ENCODE data around the gene UBAP2.
A peak's percentile ranks its signal among the peaks of the same experiment; 100 is the strongest.
"Not testable (repeated sequence)": the region's sequence is repeated elsewhere in the genome, so short reads cannot be mapped to it uniquely, and the experiment has no call there.

Gene UBAP2

GRCh38 chr9:33993104-33993503 lies 55.6 kb downstream of the UBAP2 start:
- in situ Hi-C loops (cut with MboI; ENCODE audit: low pct_unique_long_range_greater_than_20kb, low sequenced_read_pairs, unreplicated experiment): no loop called here

DNA sequence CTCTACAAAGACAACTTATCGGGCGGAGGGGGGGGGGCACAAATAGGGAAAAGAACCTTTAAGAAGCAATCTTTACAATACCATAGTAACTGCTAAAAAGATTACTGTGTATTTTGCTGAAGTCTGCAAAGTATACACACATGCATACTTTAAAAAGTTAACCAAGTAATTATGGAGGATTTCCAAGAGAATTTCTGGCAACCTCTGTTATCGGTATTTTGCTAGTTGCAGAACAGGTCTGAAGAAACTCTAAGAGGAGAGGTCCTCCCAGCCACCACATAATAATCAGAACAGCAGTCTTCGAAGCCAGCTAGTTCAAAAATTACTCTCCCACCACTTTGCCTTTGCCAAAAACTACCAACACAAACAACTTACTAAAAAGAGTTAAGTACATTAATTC lies 56.1 kb downstream of the UBAP2 start:
- no peak for DNase-seq (ENCODE audit: low spot score)
- in situ Hi-C loops (cut with MboI; ENCODE audit: low pct_unique_long_range_greater_than_20kb, low sequenced_read_pairs, unreplicated experiment): no loop called here
- TF ChIP-seq CTCF (IDR thresholded peaks at IDR 0.05; ENCODE audit: extremely low read depth, insufficient read depth, missing control alignments): no peak

More at GRCh38 chr9:33993104-33993503, 55.6 kb downstream of the UBAP2 start:
- no peak for DNase-seq (ENCODE audit: low spot score)
- TF ChIP-seq CTCF (IDR thresholded peaks at IDR 0.05; ENCODE audit: extremely low read depth, insufficient read depth, missing control alignments): no peak

DNA sequence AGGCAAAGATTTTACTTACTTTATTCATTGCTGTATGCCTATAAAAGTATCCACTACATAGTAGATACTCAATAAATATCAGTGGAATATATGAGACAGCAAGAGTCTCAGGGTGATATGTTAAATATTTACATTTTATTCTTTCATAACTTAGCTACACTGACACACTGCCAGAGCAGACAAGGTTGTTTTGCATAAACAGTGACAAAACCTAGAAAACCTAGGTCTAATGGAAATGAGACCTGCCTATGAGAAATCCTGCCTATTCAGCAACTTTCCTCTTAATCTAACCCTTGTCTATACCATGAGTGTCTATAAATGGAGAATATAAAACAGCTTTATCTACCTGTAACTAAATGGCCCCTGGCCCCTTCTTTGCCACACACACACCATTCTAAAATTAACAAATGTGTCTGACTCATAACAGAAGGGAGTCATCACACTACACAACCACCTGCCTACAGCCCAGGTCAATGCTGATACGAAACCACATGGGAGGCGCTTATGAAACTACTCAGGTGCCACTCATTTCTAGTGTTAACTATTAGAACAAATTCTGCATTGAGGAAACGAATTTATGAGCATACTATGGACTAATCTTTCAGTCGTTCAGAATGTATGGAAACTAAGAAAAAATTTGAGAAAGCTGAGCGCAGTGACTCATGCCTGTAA lies 60.3 kb downstream of the UBAP2 start:
- no peak for TF ChIP-seq CTCF (IDR thresholded peaks at IDR 0.05; ENCODE audit: extremely low read depth, insufficient read depth, missing control alignments)
- DNase-seq (ENCODE audit: low spot score): peak; percentile 77
- in situ Hi-C loops (cut with MboI; ENCODE audit: low pct_unique_long_range_greater_than_20kb, low sequenced_read_pairs, unreplicated experiment): no loop called here

DNA sequence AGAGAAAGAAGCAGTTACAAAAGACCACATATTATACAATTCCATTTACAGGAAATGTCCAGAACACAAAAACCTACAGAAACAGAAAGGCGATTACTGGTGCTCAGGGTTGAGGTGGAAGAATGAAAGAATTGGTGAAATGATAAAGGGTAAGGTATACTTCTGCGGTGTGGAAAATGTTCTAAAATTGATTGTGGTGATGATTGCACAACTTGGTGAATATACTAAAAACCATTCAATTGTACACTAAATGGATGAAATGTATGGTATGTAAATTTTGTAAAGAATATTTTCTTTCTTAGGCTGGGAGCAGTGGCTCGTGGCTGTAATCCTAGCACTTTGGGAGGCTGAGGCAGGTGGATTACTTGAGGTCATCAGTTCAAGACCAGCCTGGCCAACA lies 72.3 kb downstream of the UBAP2 start:
- in situ Hi-C loops (cut with MboI; ENCODE audit: low pct_unique_long_range_greater_than_20kb, low sequenced_read_pairs, unreplicated experiment): no loop called here
- no peak for DNase-seq (ENCODE audit: low spot score)
- TF ChIP-seq CTCF (IDR thresholded peaks at IDR 0.05; ENCODE audit: extremely low read depth, insufficient read depth, missing control alignments): no peak

- no peak for DNase-seq (ENCODE audit: low spot score)
- TF ChIP-seq CTCF (IDR thresholded peaks at IDR 0.05; ENCODE audit: extremely low read depth, insufficient read depth, missing control alignments): no peak
- in situ Hi-C loops (cut with MboI; ENCODE audit: low pct_unique_long_range_greater_than_20kb, low sequenced_read_pairs, unreplicated experiment): no loop called here
Measured at GRCh38 chr9:33972698-33973097, 76.0 kb downstream of the UBAP2 start.

GRCh38 chr9:33964086-33964768 lies 84.5 kb downstream of the UBAP2 start:
- no peak for DNase-seq (ENCODE audit: low spot score)
- in situ Hi-C loops (cut with MboI; ENCODE audit: low pct_unique_long_range_greater_than_20kb, low sequenced_read_pairs, unreplicated experiment): no loop called here
- no peak for TF ChIP-seq CTCF (IDR thresholded peaks at IDR 0.05; ENCODE audit: extremely low read depth, insufficient read depth, missing control alignments)

DNA sequence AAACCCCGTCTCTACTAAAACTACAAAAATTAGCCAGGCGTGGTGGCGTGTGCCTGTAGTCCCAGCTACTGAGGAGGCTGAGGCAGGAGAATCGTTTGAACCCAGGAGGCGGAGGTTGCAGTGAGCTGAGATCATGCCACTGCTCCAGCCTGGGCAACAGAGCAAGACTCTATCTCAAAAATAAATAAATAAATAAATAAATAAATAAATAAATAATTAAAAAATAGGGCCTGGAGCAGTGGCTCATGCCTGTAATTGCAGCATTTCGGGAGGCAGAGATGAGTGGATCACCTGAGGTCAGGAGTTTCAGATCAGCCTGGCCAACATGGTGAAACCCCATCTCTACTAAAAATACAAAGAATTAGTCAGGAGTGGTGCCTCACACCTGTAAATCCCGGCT lies 86.2 kb downstream of the UBAP2 start:
- in situ Hi-C loops (cut with MboI; ENCODE audit: low pct_unique_long_range_greater_than_20kb, low sequenced_read_pairs, unreplicated experiment); DNase-seq (ENCODE audit: low spot score): not testable (repeated sequence)

All from GM13977 (cell line).